MCF 10A (cell line): ENCODE results near the gene RNF115. TPM values are rescaled to one million over a fixed set of nuclear protein-coding genes. Genes with fewer than 3 reads are reported as not detected.

ENCODE experiments used
- BruUV-seq: library from RNA; stranded (reverse); fragments of 400-500 nt; replicated peaks from 2 replicates; lab custom pipeline; 2021; lab: Mats Ljungman, UMichigan
- CTCF ChIA-PET: fragments of 300-600 bp; sonication (Branson Sonifier 250); formaldehyde crosslinking; extraction: SDS; loops from one replicate; lab custom pipeline; 2021; ENCODE audit warnings: antibody characterized with exemption, inconsistent platforms; lab: Yijun Ruan, JAX
- POLR2A ChIA-PET: fragments of 300-600, 350-650 bp; sonication (Branson Sonifier 250); formaldehyde crosslinking; extraction: SDS; loops from one replicate; lab custom pipeline; 2020; ENCODE audit warnings: antibody characterized with exemption, inconsistent platforms; lab: Yijun Ruan, JAX
- DNase-seq: peaks from one replicate; pipeline ENCODE4 v3.0.0-alpha.2; 2018; ENCODE audit not compliant: unreplicated experiment
- H3K27ac Mint-ChIP-seq: one replicate; pipeline ENCODE4 v1.8.0; 2022; ENCODE audit warnings: mild to moderate bottlenecking, low read depth, mixed read lengths; ENCODE audit not compliant: unreplicated experiment
- H3K27me3 Mint-ChIP-seq: one replicate; pipeline ENCODE4 v1.8.0; 2022; ENCODE audit warnings: mixed read lengths; ENCODE audit not compliant: insufficient read depth, unreplicated experiment
- H3K36me3 Mint-ChIP-seq: one replicate; pipeline ENCODE4 v1.8.0; 2022; ENCODE audit warnings: mild to moderate bottlenecking, moderate library complexity, mixed read lengths; ENCODE audit not compliant: insufficient read depth, unreplicated experiment
- H3K4me1 Mint-ChIP-seq: one replicate; pipeline ENCODE4 v1.8.0; 2022; ENCODE audit warnings: mixed read lengths; ENCODE audit not compliant: insufficient read depth, unreplicated experiment
- H3K4me3 Mint-ChIP-seq: one replicate; pipeline ENCODE4 v1.8.0; 2022; ENCODE audit warnings: mild to moderate bottlenecking, moderate library complexity, mixed read lengths; ENCODE audit not compliant: unreplicated experiment
- H3K9me3 Mint-ChIP-seq: one replicate; pipeline ENCODE4 v1.8.0; 2022; ENCODE audit warnings: mixed read lengths; ENCODE audit not compliant: unreplicated experiment
- CTCF ChIP-seq: fragments of 200-600 bp; IDR thresholded peaks from one replicate; pipeline ENCODE4 v1.8.0; 2022; ENCODE audit warnings: antibody characterized with exemption, mild to moderate bottlenecking; ENCODE audit not compliant: unreplicated experiment
- intact Hi-C: fragments of 100-400 bp; cut with micrococcal nuclease; formaldehyde crosslinking; loops from 2 replicates; pipeline ENCODE4 v1.14.1; 2022
- total RNA-seq: library from RNA; stranded (reverse); gene quantifications from 2 replicates; pipeline ENCODE4 v1.2.3, GENCODE V29; 2022

RNF115 gene
- total RNA-seq, 1 experiment from 2014 or later: 19.5 TPM

- peaks cover 21% of the 10 kb centered on the region for H3K4me1 Mint-ChIP-seq
- DNase-seq: peak; percentile 43
- no peaks in the 10 kb centered on the region for H3K27me3 Mint-ChIP-seq
- intact Hi-C loops: loop anchor here (5.0 to 10.0 kb wide), 2 partner anchors 116 to 154 kb away; no protein-coding TSS in a partner anchor
- POLR2A ChIA-PET: interaction anchor here (0.6 to 6.0 kb wide), 40 partner anchors 10 to 194 kb away, joined by 3 to 179 read pairs (median 8); partner anchors contain the start of genes ANKRD34A, ANKRD35, ITGA10 and LIX1L
- no peak for TF ChIP-seq CTCF
- no TSS peak for BruUV-seq
- CTCF ChIA-PET: interaction anchor here (0.6 to 8.0 kb wide), 20 partner anchors 11 to 174 kb away, joined by 3 to 184 read pairs (median 6); partner anchors contain the start of genes ANKRD34A, ITGA10, LIX1L and NUDT17
- peaks cover 29% of the 10 kb centered on the region for H3K36me3 Mint-ChIP-seq
- H3K27ac Mint-ChIP-seq: peak overlapping the region; percentile 86
- H3K4me3 Mint-ChIP-seq: peak overlapping the region; percentile 99
- no peaks in the 10 kb centered on the region for H3K9me3 Mint-ChIP-seq
Measured at GRCh38 chr1:145858238-145858900, 34.5 kb upstream of the RNF115 start.

GRCh38 chr1:145857170-145857569 is 33.3 kb upstream of the RNF115 start:
- peak overlapping the region; percentile 99 for H3K4me3 Mint-ChIP-seq
- intact Hi-C loops: loop anchor here (5.0 to 10.0 kb wide), 2 partner anchors 118 to 155 kb away; no protein-coding TSS in a partner anchor
- TF ChIP-seq CTCF: no peak
- no peaks in the 10 kb centered on the region for H3K9me3 Mint-ChIP-seq
- peaks cover 41% of the 10 kb centered on the region for H3K36me3 Mint-ChIP-seq
- ChIA-PET POLR2A (interaction anchor here (1.0 to 6.0 kb wide), 10 partner anchors 11 to 195 kb away, joined by 3 to 179 read pairs (median 50); partner anchors contain the start of genes ANKRD35, ITGA10, LIX1L and NUDT17), CTCF (interaction anchor here (0.7 to 8.0 kb wide), 17 partner anchors 10 to 181 kb away, joined by 3 to 184 read pairs (median 5); partner anchors contain the start of genes ITGA10, NUDT17, POLR3C and RNF115)
- peaks cover 21% of the 10 kb centered on the region for H3K4me1 Mint-ChIP-seq
- H3K27ac Mint-ChIP-seq: no peak overlapping the region
- no peaks in the 10 kb centered on the region for H3K27me3 Mint-ChIP-seq
- no peak for DNase-seq
- BruUV-seq: no TSS peak

- H3K36me3 Mint-ChIP-seq: peaks cover 58% of the 10 kb centered on the region
- BruUV-seq: no TSS peak
Measured at GRCh38 chr1:145855426-145855948, 31.6 kb upstream of the RNF115 start.

More at GRCh38 chr1:145855426-145855948, 31.6 kb upstream of the RNF115 start:
- peak; percentile 23 for DNase-seq
- no peaks in the 10 kb centered on the region for H3K27me3 Mint-ChIP-seq
- H3K4me3 Mint-ChIP-seq: no peak overlapping the region
- TF ChIP-seq CTCF: peak; percentile 18
- no peak overlapping the region for H3K27ac Mint-ChIP-seq
- peaks cover 26% of the 10 kb centered on the region for H3K4me1 Mint-ChIP-seq
- no peaks in the 10 kb centered on the region for H3K9me3 Mint-ChIP-seq
- ChIA-PET POLR2A (interaction anchor here (1.1 to 5.1 kb wide), 2 partner anchors 31 to 36 kb away, joined by 3 to 179 read pairs; partner anchors contain the start of genes POLR3C and RNF115), CTCF (interaction anchor here (0.7 to 1.9 kb wide), 10 partner anchors 10 to 164 kb away, joined by 3 to 8 read pairs (median 3); partner anchors contain the start of genes ITGA10 and NUDT17)
- intact Hi-C loops: loop anchor here (5.0 to 10.0 kb wide), 2 partner anchors 119 to 157 kb away; no protein-coding TSS in a partner anchor
